HG02885 (cell line): ENCODE measurements around the gene LEMD2.

ENCODE experiments used
- ATAC-seq: cut with Tn5 transposase; IDR thresholded peaks from one replicate; pipeline ENCODE4 v1.9.1; 2021; ENCODE audit warnings: mild to moderate bottlenecking; ENCODE audit not compliant: unreplicated experiment, poor library complexity

The LEMD2 gene

GRCh38 chr6:33799454-33800113 is 10.7 kb upstream of the LEMD2 start:
- ATAC-seq = no peak

GRCh38 chr6:33798343-33798848 is 9.5 kb upstream of the LEMD2 start:
- no peak for ATAC-seq

GRCh38 chr6:33797626-33798342 is 8.9 kb upstream of the LEMD2 start:
- ATAC-seq = no peak

GRCh38 chr6:33794910-33795623 is 6.1 kb upstream of the LEMD2 start:
- no peak for ATAC-seq

GRCh38 chr6:33792981-33793380 is 4.1 kb upstream of the LEMD2 start:
- no peak for ATAC-seq

GRCh38 chr6:33791620-33792019 is 2.7 kb upstream of the LEMD2 start:
- ATAC-seq = no peak

- ATAC-seq = no peak
These were observed 2.0 kb upstream of the LEMD2 start for GRCh38 chr6:33790910-33791309.

GRCh38 chr6:33790379-33790778 is 1.4 kb upstream of the LEMD2 start:
- no peak for ATAC-seq

- no peak for ATAC-seq
These were observed 593 bp upstream of the LEMD2 start for GRCh38 chr6:33789550-33789895.

GRCh38 chr6:33787954-33788693 is 806 bp downstream of the LEMD2 start:
- ATAC-seq = peak; percentile 56

GRCh38 chr6:33787346-33787953 is 1.5 kb downstream of the LEMD2 start:
- ATAC-seq = no peak

- no peak for ATAC-seq
These were observed 2.2 kb downstream of the LEMD2 start for GRCh38 chr6:33786736-33787135.

GRCh38 chr6:33785778-33786177 is 3.2 kb downstream of the LEMD2 start:
- ATAC-seq = no peak

- ATAC-seq = no peak
These were observed 4.1 kb downstream of the LEMD2 start for GRCh38 chr6:33784787-33785186.

GRCh38 chr6:33783781-33784520 is 5.0 kb downstream of the LEMD2 start:
- ATAC-seq = no peak

GRCh38 chr6:33782561-33782960 is 6.4 kb downstream of the LEMD2 start:
- ATAC-seq = no peak

- ATAC-seq = no peak
These were observed 7.6 kb downstream of the LEMD2 start for GRCh38 chr6:33781131-33781975.

GRCh38 chr6:33779895-33780294 is 9.0 kb downstream of the LEMD2 start:
- no peak for ATAC-seq

GRCh38 chr6:33779290-33779689 is 9.6 kb downstream of the LEMD2 start:
- ATAC-seq = no peak
